KMS-11 (cell line): Measurements from ENCODE around the gene TEX44.

Source experiments
- H2AFZ ChIP-seq: fragments of 200-600 bp; sonication (generic); 2 replicates; pipeline ENCODE4 v1.6.1; 2016; ENCODE audit warnings: antibody characterized with exemption, mixed run types, low read depth
- H3K27ac ChIP-seq: fragments of 200-600 bp; sonication (generic); 2 replicates; pipeline ENCODE4 v1.6.1; 2016; ENCODE audit warnings: mild to moderate bottlenecking, mixed run types
- H3K27me3 ChIP-seq: fragments of 200-600 bp; sonication (generic); 2 replicates; pipeline ENCODE4 v1.6.1; 2017; ENCODE audit warnings: mild to moderate bottlenecking, low read depth, mixed run types, moderate library complexity; ENCODE audit not compliant: insufficient read depth
- H3K36me3 ChIP-seq: fragments of 200-600 bp; sonication (generic); 2 replicates; pipeline ENCODE4 v1.6.1; 2017; ENCODE audit warnings: mild to moderate bottlenecking, mixed run types; ENCODE audit not compliant: insufficient read depth
- H3K4me1 ChIP-seq: fragments of 200-600 bp; sonication (generic); 2 replicates; pipeline ENCODE4 v1.6.1; 2016; ENCODE audit warnings: mild to moderate bottlenecking, low read depth, mixed run types; ENCODE audit not compliant: poor library complexity, severe bottlenecking
- H3K4me2 ChIP-seq: fragments of 200-600 bp; sonication (generic); 2 replicates; pipeline ENCODE4 v1.7.0; 2016; ENCODE audit warnings: mild to moderate bottlenecking, mixed run types
- H3K4me3 ChIP-seq: fragments of 200-600 bp; sonication (generic); IDR thresholded peaks from 2 replicates; pipeline ENCODE4 v1.6.1; 2017; ENCODE audit warnings: low read depth, low read length, mixed read lengths; ENCODE audit not compliant: insufficient read depth
- H3K79me2 ChIP-seq: fragments of 200-600 bp; sonication (generic); 2 replicates; pipeline ENCODE4 v1.6.1; 2016; ENCODE audit warnings: low read depth, mixed run types; ENCODE audit not compliant: insufficient read depth
- H3K9ac ChIP-seq: fragments of 200-600 bp; sonication (generic); 2 replicates; pipeline ENCODE4 v1.6.1; 2016; ENCODE audit warnings: mild to moderate bottlenecking, mixed run types
- H4K20me1 ChIP-seq: fragments of 200-600 bp; sonication (generic); 2 replicates; pipeline ENCODE4 v1.6.1; 2016; ENCODE audit warnings: mild to moderate bottlenecking, mixed run types; ENCODE audit not compliant: insufficient read depth
- CTCF ChIP-seq: fragments of 200-600 bp; sonication (generic); conservative IDR thresholded peaks from 2 replicates; pipeline ENCODE4 v1.6.1; 2017; ENCODE audit warnings: low read depth, mild to moderate bottlenecking, antibody characterized with exemption, low read length, moderate library complexity, mixed read lengths

Gene TEX44

GRCh38 chr2:231602859-231603467, 10.3 kb downstream of the TEX44 start:
- Histone ChIP-seq H2AFZ (no peak overlapping the region), H3K79me2 (no peaks in the 10 kb centered on the region), H3K9ac (no peak overlapping the region), H4K20me1 (no peaks in the 10 kb centered on the region), H3K4me3 (no peak overlapping the region), H3K27ac (no peak overlapping the region), H3K4me1 (peaks cover 32% of the 10 kb centered on the region), H3K36me3 (no peaks in the 10 kb centered on the region), H3K27me3 (no peaks in the 10 kb centered on the region), H3K4me2 (no peak overlapping the region)
- no peak for TF ChIP-seq CTCF

- Histone ChIP-seq H3K9ac (peak overlapping the region; percentile 95), H3K27me3 (no peaks in the 10 kb centered on the region), H2AFZ (peak overlapping the region; percentile 80), H3K4me1 (peaks cover 32% of the 10 kb centered on the region), H3K27ac (peak overlapping the region; percentile 88), H4K20me1 (no peaks in the 10 kb centered on the region), H3K4me2 (peak overlapping the region; percentile 87), H3K36me3 (no peaks in the 10 kb centered on the region), H3K79me2 (no peaks in the 10 kb centered on the region), H3K4me3 (peak overlapping the region; percentile 51)
- no peak for TF ChIP-seq CTCF
Measured at GRCh38 chr2:231604101-231604684, 11.5 kb downstream of the TEX44 start.

- no peaks in the 10 kb centered on the region for H3K79me2 ChIP-seq
- no peak; the same call in 1 of the 2 replicates for TF ChIP-seq CTCF
- H4K20me1 ChIP-seq, result no peaks in the 10 kb centered on the region
- H3K27me3 ChIP-seq, result no peaks in the 10 kb centered on the region
- peak overlapping the region; percentile 80 for H2AFZ ChIP-seq
- H3K9ac ChIP-seq, result peak overlapping the region; percentile 95
- peak overlapping the region; percentile 88 for H3K27ac ChIP-seq
- no peaks in the 10 kb centered on the region for H3K36me3 ChIP-seq
- peak overlapping the region; percentile 71 for H3K4me3 ChIP-seq
- peak overlapping the region; percentile 86 for H3K4me2 ChIP-seq
- peaks cover 32% of the 10 kb centered on the region for H3K4me1 ChIP-seq
Measured at GRCh38 chr2:231604685-231605606, 12.3 kb downstream of the TEX44 start.

- Histone ChIP-seq H3K9ac (no peak overlapping the region; the same call in 1 of the 2 replicates), H3K27ac (peak overlapping the region; percentile 88; the same call in 1 of the 2 replicates), H3K4me1 (peaks cover 32% of the 10 kb centered on the region), H4K20me1 (no peaks in the 10 kb centered on the region), H3K79me2 (no peaks in the 10 kb centered on the region), H3K4me3 (no peak overlapping the region), H2AFZ (no peak overlapping the region), H3K36me3 (no peaks in the 10 kb centered on the region), H3K27me3 (no peaks in the 10 kb centered on the region), H3K4me2 (peak overlapping the region; percentile 86)
- TF ChIP-seq CTCF, result no peak
Measured at GRCh38 chr2:231605607-231606091, 13.0 kb downstream of the TEX44 start.
